ENCODE results near the gene PARD3B.

- no peak for TF ChIP-seq POLR2AphosphoS5 (IDR thresholded peaks at IDR 0.05; ENCODE audit: low read depth, low read length)
- no peak for TF ChIP-seq POLR2A (IDR thresholded peaks at IDR 0.05; ENCODE audit: low read depth, low read length)
Observed at GRCh38 chr2:205387350-205388055, 842.2 kb downstream of the PARD3B start.

All from GM12892 (cell line).